ENCODE measurements around the gene KIF1B.

DNA sequence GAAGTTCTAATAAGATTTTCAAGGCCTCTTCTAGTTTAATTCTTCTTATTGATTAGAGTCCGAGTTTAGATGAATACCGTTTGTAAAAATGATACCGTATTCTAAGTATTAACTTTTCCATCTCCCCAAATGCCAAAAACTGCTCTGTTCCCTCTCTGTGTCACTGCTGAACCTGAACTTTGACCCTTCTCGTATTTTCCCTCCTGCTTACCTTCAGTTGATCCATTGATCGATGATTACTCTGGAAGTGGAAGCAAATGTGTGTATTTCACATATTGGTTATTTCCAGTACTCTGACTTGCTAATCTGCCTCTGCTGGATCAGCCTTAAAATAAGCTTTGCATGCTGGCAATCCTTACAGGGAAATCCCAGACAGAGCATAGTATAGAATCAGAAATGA, 68.5 kb downstream of the KIF1B start:
- TF ChIP-seq, protein P1, sequence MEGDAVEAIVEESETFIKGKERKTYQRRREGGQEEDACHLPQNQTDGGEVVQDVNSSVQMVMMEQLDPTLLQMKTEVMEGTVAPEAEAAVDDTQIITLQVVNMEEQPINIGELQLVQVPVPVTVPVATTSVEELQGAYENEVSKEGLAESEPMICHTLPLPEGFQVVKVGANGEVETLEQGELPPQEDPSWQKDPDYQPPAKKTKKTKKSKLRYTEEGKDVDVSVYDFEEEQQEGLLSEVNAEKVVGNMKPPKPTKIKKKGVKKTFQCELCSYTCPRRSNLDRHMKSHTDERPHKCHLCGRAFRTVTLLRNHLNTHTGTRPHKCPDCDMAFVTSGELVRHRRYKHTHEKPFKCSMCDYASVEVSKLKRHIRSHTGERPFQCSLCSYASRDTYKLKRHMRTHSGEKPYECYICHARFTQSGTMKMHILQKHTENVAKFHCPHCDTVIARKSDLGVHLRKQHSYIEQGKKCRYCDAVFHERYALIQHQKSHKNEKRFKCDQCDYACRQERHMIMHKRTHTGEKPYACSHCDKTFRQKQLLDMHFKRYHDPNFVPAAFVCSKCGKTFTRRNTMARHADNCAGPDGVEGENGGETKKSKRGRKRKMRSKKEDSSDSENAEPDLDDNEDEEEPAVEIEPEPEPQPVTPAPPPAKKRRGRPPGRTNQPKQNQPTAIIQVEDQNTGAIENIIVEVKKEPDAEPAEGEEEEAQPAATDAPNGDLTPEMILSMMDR (IDR thresholded peaks at IDR 0.05), result no peak
- no peak for TF ChIP-seq ZFX (IDR thresholded peaks at IDR 0.05; ENCODE audit: borderline replicate concordance)

All from 22Rv1 (cell line).